ENCODE measurements around the gene SOS1. TPM values are rescaled to one million over a fixed set of nuclear protein-coding genes. Genes with fewer than 3 reads are reported as not detected.

Gene SOS1
- total and polyA plus RNA-seq, 2 of the 13 experiments (the other 11 are each of a cell fraction or from before 2014, with no cell fraction given), result 20.8 to 60.4 TPM

- DNase-seq (ENCODE audit: low spot score) (no peak), FAIRE-seq (no peak), ATAC-seq (no peak)
- no peaks in the 10 kb centered on the region for H3K9me3 ChIP-seq (ENCODE audit: low read length)
- peak overlapping the region; percentile 93 for H3K27ac ChIP-seq (ENCODE audit: extremely low read length, insufficient read depth, low read length)
- ChIA-PET CTCF (ENCODE audit: low intra/inter-chr PET ratio, low total read pairs) (interaction anchor here (1.6 to 7.2 kb wide), 2 partner anchors 64 to 105 kb away, joined by 6 to 53 read pairs; no protein-coding TSS in a partner anchor), POLR2A (interaction anchor here (0.9 to 2.8 kb wide), 11 partner anchors 10 to 626 kb away, joined by 3 to 58 read pairs (median 4); no protein-coding TSS in a partner anchor)
- H3K27me3 ChIP-seq (ENCODE audit: control insufficient read depth in 1 of 2, insufficient read depth in 2 of 2, low read length in 2 of 2), result no peaks in the 10 kb centered on the region; a peak in 1 of 5 replicates
- intact Hi-C loops (cut with micrococcal nuclease; ENCODE audit: unreplicated experiment) (loop anchor here (10.0 kb wide), 1 partner anchor 369 kb away; the partner anchor contains the start of gene SRSF7), in situ Hi-C loops (cut with HindIII; ENCODE audit: extremely low pct_ligation_motif_present, low pct_unique_long_range_greater_than_20kb) (no loop called here)
- peak overlapping the region; percentile 96 for H3K4me2 ChIP-seq (ENCODE audit: low read depth, low read length)
- H4K20me1 ChIP-seq (ENCODE audit: insufficient read depth, low read length), result peaks cover 16% of the 10 kb centered on the region
- TSS peak; percentile 36 for BruUV-seq (replicated peaks)
- H3K4me1 ChIP-seq (ENCODE audit: insufficient read depth, low read length), result peaks cover 45% of the 10 kb centered on the region
- WGBS (ENCODE audit: low lambda C conversion rate), result 46% methylated on average over 25 of the region's 25 CpGs
- peak overlapping the region; percentile 90 for H3K9ac ChIP-seq (ENCODE audit: insufficient read depth, low read depth, low read length)
- peak overlapping the region; percentile 60 to 82 (median 81) for H3K4me3 ChIP-seq (replicated peaks in 1 of 3; ENCODE audit: insufficient read depth in 1 of 3, low read depth in 2 of 3, low read length in 3 of 3)
- H3K79me2 ChIP-seq (ENCODE audit: insufficient read depth, low read length), result peaks cover 23% of the 10 kb centered on the region
- peak overlapping the region; percentile 50 for H2AFZ ChIP-seq (ENCODE audit: low read length)
- no peaks in the 10 kb centered on the region for H3K36me3 ChIP-seq (replicated peaks in 1 of 2; ENCODE audit: control insufficient read depth in 1 of 2, insufficient read depth in 2 of 2, low read length in 2 of 2)
- TF ChIP-seq PRPF4 (IDR thresholded peaks at IDR 0.05; ENCODE audit: low read depth, low read length, poor library complexity, severe bottlenecking) (peak; percentile 77), ZNF460 (CRISPR knock-in tag; IDR thresholded peaks at IDR 0.05; ENCODE audit: borderline replicate concordance) (peak; percentile 88), CENPBD1 (CRISPR knock-in tag; IDR thresholded peaks at IDR 0.05; ENCODE audit: borderline replicate concordance, low read depth) (peak; percentile 21; the same call in 1 of the 2 replicates), ZBTB20 (CRISPR knock-in tag; IDR thresholded peaks at IDR 0.05; ENCODE audit: borderline replicate concordance, low read depth) (no peak; the same call in 1 of the 2 replicates), MED1 (CRISPR knock-in tag; IDR thresholded peaks at IDR 0.05) (no peak), DRAP1 (CRISPR knock-in tag; IDR thresholded peaks at IDR 0.05) (no peak), CHD4 (IDR thresholded peaks at IDR 0.05; ENCODE audit: borderline replicate concordance, low read length) (0 out of 2 replicates have a peak, but pooled peaks have one; percentile 33), ZNF354B (CRISPR knock-in tag; IDR thresholded peaks at IDR 0.05) (0 out of 2 replicates have a peak, but pooled peaks have one; percentile 9), ZNF24 (IDR thresholded peaks at IDR 0.05) (0 out of 2 replicates have a peak, but pooled peaks have one; percentile 9), ZNF878 (CRISPR knock-in tag; IDR thresholded peaks at IDR 0.05) (0 out of 2 replicates have a peak, but pooled peaks have one; percentile 33), ZNF816 (CRISPR knock-in tag; IDR thresholded peaks at IDR 0.05; ENCODE audit: borderline replicate concordance) (peak; percentile 86), ZMYM3 (CRISPR knock-in tag; IDR thresholded peaks at IDR 0.05) (peak; percentile 48; the same call in 1 of the 2 replicates), ZKSCAN1 (IDR thresholded peaks at IDR 0.05; ENCODE audit: low read length) (peak; percentile 88), ZEB1 (IDR thresholded peaks at IDR 0.05; ENCODE audit: insufficient replicate concordance, low read depth) (peak; percentile 4), ZNF121 (CRISPR knock-in tag; IDR thresholded peaks at IDR 0.05) (no peak), ZNF709 (CRISPR knock-in tag; IDR thresholded peaks at IDR 0.05) (0 out of 2 replicates have a peak, but pooled peaks have one; percentile 13), ZNF724P (CRISPR knock-in tag; IDR thresholded peaks at IDR 0.05; ENCODE audit: borderline replicate concordance) (0 out of 2 replicates have a peak, but pooled peaks have one; percentile 11), ADNP (CRISPR knock-in tag; IDR thresholded peaks at IDR 0.05) (0 out of 2 replicates have a peak, but pooled peaks have one; percentile 46), TBX2 (CRISPR knock-in tag; IDR thresholded peaks at IDR 0.05; ENCODE audit: borderline replicate concordance) (no peak), ZNF83 (CRISPR knock-in tag; IDR thresholded peaks at IDR 0.05; ENCODE audit: borderline replicate concordance) (0 out of 2 replicates have a peak, but pooled peaks have one; percentile 11)
- TF ChIP-seq, protein P1, sequence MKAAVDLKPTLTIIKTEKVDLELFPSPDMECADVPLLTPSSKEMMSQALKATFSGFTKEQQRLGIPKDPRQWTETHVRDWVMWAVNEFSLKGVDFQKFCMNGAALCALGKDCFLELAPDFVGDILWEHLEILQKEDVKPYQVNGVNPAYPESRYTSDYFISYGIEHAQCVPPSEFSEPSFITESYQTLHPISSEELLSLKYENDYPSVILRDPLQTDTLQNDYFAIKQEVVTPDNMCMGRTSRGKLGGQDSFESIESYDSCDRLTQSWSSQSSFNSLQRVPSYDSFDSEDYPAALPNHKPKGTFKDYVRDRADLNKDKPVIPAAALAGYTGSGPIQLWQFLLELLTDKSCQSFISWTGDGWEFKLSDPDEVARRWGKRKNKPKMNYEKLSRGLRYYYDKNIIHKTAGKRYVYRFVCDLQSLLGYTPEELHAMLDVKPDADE (CRISPR knock-in tag; IDR thresholded peaks at IDR 0.05), result no peak
These were observed 2.7 kb upstream of the SOS1 start for GRCh38 chr2:39123436-39123999.

All from HepG2 (cell line).